Type B pancreatic cell (in vitro differentiated cells): ENCODE measurements around the gene TBX18. TPM values are rescaled to one million over a fixed set of nuclear protein-coding genes. Genes with fewer than 3 reads are reported as not detected.

Source experiments
- DNase-seq: peaks from one replicate; pipeline ENCODE4 v3.0.0; 2021; ENCODE audit warnings: mixed read lengths; ENCODE audit not compliant: unreplicated experiment; ENCODE audit errors: extremely low spot score
- H3K27ac Mint-ChIP-seq: 2 replicates; pipeline ENCODE4 v1.8.0; 2021; ENCODE audit warnings: mild to moderate bottlenecking, mixed read lengths
- H3K27me3 Mint-ChIP-seq: 2 replicates; pipeline ENCODE4 v1.8.0; 2021; ENCODE audit warnings: mixed read lengths
- H3K36me3 Mint-ChIP-seq: 2 replicates; pipeline ENCODE4 v1.8.0; 2021; ENCODE audit warnings: mixed read lengths
- H3K4me1 Mint-ChIP-seq: one replicate; pipeline ENCODE4 v1.8.0; 2021; ENCODE audit warnings: mixed read lengths; ENCODE audit not compliant: unreplicated experiment
- H3K4me3 Mint-ChIP-seq: 2 replicates; pipeline ENCODE4 v1.8.0; 2021; ENCODE audit warnings: mild to moderate bottlenecking, mixed read lengths
- H3K9me3 Mint-ChIP-seq: 2 replicates; pipeline ENCODE4 v1.8.0; 2021; ENCODE audit warnings: mixed read lengths
- CTCF ChIP-seq: fragments of 200-600 bp; sonication (generic); conservative IDR thresholded peaks from 2 replicates; pipeline ENCODE4 v1.5.0; 2021; ENCODE audit warnings: antibody characterized with exemption, mild to moderate bottlenecking
- total RNA-seq: library from RNA; stranded (reverse); gene quantifications from 2 replicates; pipeline ENCODE4 v1.2.1, GENCODE V29; 2021; ENCODE audit warnings: low replicate concordance

Gene TBX18
- total RNA-seq, 1 donor from 2014 or later = 8.2 TPM

DNA sequence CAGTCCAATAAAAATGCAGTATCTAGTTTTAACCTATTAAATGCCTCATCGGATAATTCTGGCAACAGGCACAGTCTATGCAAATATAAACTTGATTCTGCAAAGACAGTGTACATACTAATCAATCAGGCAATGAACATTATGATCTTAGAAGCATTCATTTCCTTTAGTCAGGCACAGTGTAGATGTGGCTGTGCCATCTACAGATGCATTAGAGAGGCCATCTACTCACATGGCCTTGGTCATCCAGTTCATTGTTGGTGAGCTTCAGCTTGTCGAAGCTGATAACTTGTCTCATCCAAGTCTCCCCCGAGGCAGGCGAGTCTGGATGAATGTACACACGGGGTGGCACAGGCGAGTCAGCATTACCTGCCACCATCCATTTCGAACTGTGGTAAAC, 7.9 kb downstream of the TBX18 start:
- Mint-ChIP-seq H3K27me3 (peaks cover 77% of the 10 kb centered on the region), H3K36me3 (no peaks in the 10 kb centered on the region), H3K4me3 (no peak overlapping the region), H3K27ac (no peak overlapping the region), H3K9me3 (no peaks in the 10 kb centered on the region), H3K4me1 (no peaks in the 10 kb centered on the region)
- DNase-seq = no peak
- no peak for TF ChIP-seq CTCF

GRCh38 chr6:84753173-84753572, 11.2 kb downstream of the TBX18 start:
- no peak for TF ChIP-seq CTCF
- Mint-ChIP-seq H3K4me1 (no peaks in the 10 kb centered on the region), H3K36me3 (no peaks in the 10 kb centered on the region), H3K27ac (no peak overlapping the region), H3K27me3 (peaks cover 56% of the 10 kb centered on the region), H3K9me3 (no peaks in the 10 kb centered on the region), H3K4me3 (no peak overlapping the region)
- DNase-seq = no peak

- no peak overlapping the region for H3K4me3 Mint-ChIP-seq
- H3K27ac Mint-ChIP-seq = no peak overlapping the region
- no peak for TF ChIP-seq CTCF
- no peak for DNase-seq
- H3K27me3 Mint-ChIP-seq = peaks cover 56% of the 10 kb centered on the region
- H3K36me3 Mint-ChIP-seq = no peaks in the 10 kb centered on the region
- no peaks in the 10 kb centered on the region for H3K4me1 Mint-ChIP-seq
- H3K9me3 Mint-ChIP-seq = no peaks in the 10 kb centered on the region
These were observed 12.1 kb downstream of the TBX18 start for GRCh38 chr6:84752118-84752850.

DNA sequence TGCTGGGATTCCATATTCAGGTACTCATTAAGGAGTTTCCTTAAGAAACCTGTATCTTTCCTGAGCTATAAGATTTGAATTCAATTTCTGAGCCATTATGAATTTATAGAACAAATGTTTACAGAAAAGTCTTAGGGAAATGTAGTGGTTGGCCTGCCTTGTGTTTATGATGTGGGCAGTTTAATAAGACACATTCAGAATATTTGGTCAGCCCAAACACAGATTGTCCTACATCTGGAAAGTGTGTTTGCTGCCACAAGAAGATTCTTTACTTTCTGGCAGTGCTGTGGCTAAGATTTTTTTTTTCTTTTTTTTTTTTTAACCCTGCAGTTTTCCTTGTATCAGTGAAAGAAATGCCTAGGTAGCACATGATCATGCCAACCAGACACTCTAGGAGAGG, 15.2 kb downstream of the TBX18 start:
- Mint-ChIP-seq H3K27ac (no peak overlapping the region), H3K4me3 (no peak overlapping the region), H3K9me3 (no peaks in the 10 kb centered on the region), H3K27me3 (peaks cover 41% of the 10 kb centered on the region), H3K36me3 (no peaks in the 10 kb centered on the region), H3K4me1 (no peaks in the 10 kb centered on the region)
- TF ChIP-seq CTCF = no peak
- DNase-seq = no peak

DNA sequence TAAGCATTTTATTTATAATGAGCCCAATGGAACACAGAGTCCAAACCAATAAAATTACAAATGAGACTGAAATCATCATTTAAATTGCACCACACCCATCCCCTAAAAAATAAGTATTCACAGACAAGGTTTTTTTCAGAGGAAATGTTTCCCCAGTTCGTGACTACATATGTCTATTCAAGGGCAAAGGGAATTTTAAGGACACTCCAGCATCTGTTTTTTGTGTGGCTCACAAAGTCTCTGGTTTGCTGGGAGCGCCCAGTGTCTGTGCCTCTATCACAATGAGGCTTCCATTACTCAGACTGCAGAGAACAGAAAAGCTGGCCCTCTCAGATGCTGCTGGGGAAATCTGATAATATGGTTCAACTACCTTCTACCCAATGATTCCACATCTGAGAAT, 16.0 kb downstream of the TBX18 start:
- Mint-ChIP-seq H3K27me3 (peaks cover 38% of the 10 kb centered on the region), H3K4me3 (no peak overlapping the region), H3K9me3 (no peaks in the 10 kb centered on the region), H3K4me1 (no peaks in the 10 kb centered on the region), H3K27ac (no peak overlapping the region), H3K36me3 (no peaks in the 10 kb centered on the region)
- no peak for TF ChIP-seq CTCF
- no peak for DNase-seq
